Measurements from ENCODE around the gene CTSW. TPM values are rescaled to one million over a fixed set of nuclear protein-coding genes. Genes with fewer than 3 reads are reported as not detected.

CTSW gene
- total RNA-seq, 2 donors from 2014 or later: 0.99 to 2.7 TPM

DNA sequence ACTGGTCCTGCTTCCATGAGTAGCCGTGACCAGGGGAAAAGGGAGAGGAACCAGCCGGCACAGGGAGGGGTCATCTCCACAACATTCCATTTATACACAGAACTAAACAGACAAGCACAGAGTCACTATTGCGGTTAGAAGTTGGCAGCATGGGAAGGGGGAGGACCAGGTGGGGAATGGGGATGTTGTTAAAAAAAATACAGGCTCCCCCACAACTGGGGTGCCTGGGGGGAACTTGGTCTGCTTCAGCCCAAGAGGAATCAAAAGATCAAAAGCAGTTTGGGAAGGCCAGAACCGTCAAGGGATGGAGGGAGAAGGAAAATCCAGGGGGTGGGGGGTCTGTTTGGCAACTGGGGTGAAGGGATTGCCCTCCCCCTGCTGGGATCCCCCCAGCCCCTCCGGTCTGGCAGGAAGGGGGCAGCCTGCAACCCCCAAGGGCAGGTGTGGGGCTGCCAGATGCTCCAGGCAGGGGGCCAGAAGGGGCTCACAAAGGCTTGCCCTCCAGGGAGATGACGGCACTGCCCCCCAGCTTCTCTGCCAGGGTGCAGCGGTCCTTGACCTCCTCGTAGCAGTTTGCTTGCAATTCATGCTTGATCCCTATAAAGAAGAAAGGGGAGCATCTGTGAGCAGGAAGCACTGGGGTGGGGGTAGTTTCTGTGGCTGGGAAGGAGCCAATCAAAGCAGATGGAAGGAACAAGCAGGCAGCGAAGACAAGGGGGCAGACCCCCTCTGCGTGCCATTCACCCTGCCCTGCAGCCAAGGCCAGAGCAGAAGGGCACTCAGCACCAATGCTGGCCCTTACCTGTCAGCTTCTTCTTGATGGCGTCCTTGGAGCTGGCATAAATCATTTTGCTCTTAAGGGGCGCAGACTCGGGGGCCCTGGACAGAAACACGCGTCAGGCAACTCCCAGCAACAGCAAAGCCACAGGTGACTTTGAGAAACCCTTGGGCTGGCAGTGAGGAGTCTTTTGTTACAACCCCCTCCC lies 24.5 kb upstream of the CTSW start:
- ATAC-seq: no peak
- intact Hi-C loops (cut with DNase I): no loop called here
- DNase-seq: no peak

DNA sequence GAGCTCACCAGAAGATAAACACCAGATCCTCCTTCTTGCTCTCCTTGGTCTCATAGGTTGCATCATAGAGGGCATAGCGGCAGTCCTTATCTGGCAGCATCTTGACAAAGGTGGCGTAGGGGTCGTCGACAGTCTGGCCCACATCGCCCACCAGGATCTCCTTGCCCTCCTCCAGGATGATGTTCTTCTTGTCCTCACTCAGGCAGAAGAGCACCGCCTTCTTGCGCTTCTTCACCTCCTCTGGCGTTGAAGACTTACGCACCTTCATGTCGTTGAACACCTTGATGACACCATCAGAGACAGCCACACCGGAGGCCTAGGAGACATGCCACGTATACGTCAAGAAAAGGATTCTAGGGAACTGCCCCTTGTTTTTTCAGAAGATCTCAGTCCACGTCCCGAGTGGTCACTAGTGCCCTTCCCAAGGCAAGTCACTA lies 23.7 kb upstream of the CTSW start:
- intact Hi-C loops (cut with DNase I): no loop called here
- ATAC-seq (no peak), DNase-seq (no peak)

DNA sequence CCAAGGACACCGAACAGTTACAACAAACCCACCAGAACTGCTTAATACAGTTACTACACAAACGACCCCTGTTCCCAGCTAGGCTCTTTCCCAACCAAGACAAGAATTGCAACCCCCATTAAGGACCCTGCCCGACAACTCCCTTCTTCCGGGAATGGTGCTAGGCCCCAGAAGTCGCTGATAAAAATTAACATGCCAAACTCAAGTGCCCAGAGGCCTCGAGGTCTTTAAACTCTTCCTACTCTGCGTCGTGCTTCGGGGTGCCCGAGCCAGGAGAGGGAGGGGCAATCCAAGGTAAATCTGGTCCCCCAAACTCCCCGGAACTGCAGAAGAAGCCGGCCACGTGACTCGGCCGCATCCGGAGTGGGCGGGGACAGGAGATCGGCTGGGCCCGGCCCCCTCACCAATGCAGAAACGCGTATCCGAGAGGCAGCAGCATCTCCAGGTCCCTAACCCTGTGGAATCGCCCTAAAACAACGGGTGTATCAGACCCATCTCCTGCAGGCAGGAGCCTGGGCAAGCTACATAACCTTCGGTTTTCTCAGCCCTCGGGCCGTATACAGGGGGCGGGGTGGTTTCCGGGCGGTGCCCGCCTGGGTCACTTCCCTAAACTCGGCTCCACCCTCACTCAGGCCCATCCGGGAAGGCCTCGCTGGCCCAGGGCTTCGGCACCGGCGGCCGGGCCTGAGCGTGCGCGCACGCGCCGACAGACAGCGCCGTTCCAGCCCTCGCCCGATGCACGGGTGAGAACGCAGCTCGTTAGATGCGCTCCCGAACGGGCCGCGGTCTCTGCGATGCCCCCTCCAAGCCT lies 22.7 kb upstream of the CTSW start:
- ATAC-seq (peak; percentile 36 to 41), DNase-seq (peak; percentile 90)
- intact Hi-C loops (cut with DNase I): no loop called here

DNA sequence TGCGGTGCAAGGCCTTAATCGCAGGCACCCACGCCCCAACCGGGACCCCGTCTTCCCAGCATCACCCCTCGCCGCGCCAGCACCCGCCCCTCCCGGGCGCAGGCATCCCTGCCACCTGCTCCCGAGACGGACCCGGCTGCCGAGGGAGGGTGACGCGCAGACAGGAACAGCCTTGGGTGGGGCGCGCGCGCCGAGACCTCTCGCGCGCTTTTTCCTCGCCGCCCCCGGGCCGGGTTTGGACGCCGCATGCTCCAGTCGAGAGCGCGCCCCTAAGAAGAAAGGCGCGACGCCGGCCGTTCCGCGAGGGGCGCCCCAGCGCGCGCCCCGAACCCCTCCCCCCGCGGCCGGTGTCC lies 22.2 kb upstream of the CTSW start:
- ATAC-seq (peak in 1 of 2 donors; percentile 0), DNase-seq (peak; percentile 67)
- intact Hi-C loops (cut with DNase I): no loop called here

DNA sequence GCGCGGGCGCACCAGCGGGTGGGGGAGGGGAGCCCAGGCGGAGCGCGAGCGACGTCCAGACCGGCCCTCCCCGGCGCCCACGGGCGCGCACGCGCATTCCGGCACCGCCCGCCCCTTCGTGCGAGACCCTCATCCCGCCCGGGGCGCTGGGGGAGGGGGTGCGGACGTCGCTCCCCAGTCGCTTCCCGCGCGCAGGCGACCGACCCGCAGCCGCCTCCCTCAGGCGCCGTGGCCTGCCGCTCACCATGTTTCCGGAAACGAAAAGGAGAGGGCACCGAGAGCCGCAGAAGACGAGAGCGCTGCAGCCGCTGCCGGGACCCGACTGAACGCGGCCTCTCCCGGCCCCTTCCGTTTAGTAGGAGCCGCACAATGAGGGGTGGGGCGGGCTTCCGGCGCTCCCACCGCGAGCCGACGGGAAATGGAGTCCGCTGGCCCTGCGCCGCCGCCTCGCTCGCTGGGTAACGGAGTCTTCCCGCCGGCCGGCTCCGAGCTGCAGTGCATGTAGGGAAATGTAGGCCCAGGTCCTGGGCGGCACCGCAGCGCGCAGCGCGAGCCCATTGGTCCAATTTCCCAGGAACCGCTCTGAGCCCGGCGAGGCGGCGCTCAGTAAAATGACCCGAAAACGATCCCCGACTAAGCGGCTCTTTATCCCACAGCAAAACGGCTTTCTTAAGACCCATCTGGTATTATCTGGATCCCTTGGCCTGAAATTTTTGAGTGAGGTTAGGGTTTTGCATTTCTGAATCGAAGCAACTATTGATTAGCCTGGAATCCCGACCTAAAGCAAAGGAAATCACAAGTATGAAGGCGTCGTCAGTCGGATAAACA lies 21.6 kb upstream of the CTSW start, which contains the start of gene CFL1:
Gene CFL1, minus strand, starts transcription at position 328 of the 828 bp plus-strand sequence. Its CDS starts 81 bp downstream, at position 247.
- intact Hi-C loops (cut with DNase I): no loop called here
- DNase-seq (peak; percentile 100), ATAC-seq (peak; percentile 76)

DNA sequence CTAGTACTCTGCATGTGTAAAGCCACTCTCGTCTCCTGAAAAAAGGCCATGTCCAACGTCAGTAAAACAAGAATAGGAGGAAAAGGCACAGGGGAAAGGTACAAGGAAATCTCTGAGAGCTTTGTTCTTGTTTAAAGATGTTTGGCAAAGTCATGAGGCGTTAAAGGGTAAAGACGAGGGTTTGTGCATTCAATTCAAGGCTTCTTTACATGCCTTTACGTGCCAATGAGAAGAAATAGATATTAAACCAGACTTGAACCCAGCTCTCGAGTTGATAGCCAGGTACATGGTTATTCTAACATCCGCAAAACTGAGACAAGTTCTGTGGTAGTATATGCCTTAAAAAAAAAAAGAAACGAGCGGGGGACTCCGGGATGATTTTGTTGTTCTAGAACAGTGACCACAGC lies 21.0 kb upstream of the CTSW start:
- intact Hi-C loops (cut with DNase I): no loop called here
- ATAC-seq: no peak
- no peak for DNase-seq

DNA sequence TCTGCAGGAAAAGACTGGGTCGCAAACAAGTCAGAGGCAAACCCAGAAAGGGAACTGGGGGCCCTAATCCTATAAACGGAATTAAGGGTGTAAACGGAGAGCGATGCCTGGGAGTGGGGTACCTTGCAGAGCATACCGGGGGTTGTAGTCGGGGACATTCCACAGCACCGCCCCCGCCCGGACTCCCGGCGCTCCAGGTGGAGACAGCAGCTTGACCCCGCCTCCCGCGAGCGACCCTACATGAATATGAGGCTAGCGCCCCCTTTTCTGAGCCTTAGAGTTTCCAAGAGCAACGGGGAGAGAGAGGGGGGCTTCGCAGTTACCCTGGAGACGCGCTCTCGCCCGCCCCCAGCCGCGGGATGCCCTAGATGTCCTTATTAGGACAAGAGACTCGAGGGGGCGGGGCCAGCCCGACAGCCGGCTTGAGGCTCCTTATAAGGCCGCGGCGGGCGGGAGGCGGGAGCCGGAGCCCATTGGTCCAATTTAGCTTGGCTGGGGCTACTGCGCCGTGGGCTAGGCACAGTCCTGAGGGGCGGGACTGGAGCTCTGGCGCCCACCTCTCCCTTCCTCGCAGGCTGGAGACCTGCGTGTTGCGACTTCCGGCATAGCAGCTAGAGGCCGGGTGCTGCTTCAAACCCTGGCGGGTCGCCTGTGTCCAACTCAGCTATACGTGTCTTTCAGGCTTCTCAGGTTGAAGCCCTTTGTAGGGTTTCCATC lies 20.4 kb upstream of the CTSW start:
- intact Hi-C loops (cut with DNase I): no loop called here
- DNase-seq: peak; percentile 100
- ATAC-seq: peak; percentile 76 to 82

DNA sequence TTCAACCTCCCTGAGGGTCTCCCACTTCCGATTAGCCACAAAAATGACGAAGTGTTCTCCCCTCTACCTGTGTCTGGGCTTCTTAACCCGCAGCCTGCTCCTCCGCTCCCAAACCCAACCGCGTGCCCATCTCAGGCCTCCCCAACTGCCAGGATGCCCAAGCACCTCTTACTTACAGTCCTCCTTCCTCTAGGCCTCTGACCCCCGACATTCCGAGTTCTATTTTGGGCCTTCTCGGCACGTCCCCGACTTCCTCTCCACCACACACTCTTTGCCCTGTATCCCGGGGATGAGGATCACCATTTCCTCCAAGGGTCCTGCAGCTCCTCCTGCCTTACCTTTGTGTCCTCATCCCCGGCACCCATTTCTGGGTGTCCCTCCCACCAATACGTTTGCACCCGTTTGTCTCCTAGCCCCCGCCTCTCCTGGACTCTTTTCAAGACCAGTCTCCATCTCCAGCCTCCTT lies 19.8 kb upstream of the CTSW start:
- intact Hi-C loops (cut with DNase I): loop anchor here in 1 of 2 donors (1.0 kb wide), 1 partner anchor 13 kb away; no protein-coding TSS in a partner anchor
- DNase-seq (no peak), ATAC-seq (no peak)

DNA sequence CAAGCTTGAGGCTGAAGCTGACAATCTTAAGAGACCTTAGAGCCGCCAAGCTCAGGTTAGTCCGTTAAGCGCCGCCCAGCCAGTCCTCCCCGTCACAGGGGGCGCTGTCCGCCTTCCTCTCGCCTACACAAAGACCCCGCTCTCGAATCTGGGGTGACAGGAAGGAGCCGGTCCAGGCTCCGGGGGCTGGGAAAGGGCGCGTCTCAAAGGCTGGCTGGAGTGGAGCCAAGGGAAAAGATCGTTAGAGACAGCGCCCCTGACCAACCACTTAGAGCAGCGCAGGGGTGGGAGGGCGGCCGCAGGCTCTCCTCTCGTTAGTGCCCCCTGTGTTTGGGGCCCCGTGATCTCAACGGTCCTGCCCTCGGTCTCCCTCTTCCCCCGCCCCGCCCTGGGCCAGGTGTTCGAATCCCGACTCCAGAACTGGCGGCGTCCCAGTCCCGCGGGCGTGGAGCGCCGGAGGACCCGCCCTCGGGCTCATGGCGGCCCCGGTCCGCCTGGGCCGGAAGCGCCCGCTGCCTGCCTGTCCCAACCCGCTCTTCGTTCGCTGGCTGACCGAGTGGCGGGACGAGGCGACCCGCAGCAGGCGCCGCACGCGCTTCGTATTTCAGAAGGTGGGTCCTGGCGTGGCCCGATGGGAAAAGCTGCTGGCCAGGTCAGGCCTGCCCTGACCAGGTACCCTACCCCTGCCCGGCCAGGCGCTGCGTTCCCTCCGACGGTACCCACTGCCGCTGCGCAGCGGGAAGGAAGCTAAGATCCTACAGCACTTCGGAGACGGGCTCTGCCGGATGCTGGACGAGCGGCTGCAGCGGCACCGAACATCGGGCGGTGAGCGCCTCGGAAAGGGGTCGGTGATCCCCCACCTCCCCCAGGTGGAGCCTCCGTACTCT lies 19.1 kb upstream of the CTSW start, which contains the start of gene MUS81:
Gene MUS81, plus strand, starts transcription at position 156 of the 887 bp plus-strand sequence. Its CDS starts 321 bp downstream, at position 477.
- DNase-seq (peak; percentile 98), ATAC-seq (peak; percentile 67 to 72)
- intact Hi-C loops (cut with DNase I): loop anchor here in 1 of 2 donors (1.0 kb wide), 1 partner anchor 13 kb away; no protein-coding TSS in a partner anchor

DNA sequence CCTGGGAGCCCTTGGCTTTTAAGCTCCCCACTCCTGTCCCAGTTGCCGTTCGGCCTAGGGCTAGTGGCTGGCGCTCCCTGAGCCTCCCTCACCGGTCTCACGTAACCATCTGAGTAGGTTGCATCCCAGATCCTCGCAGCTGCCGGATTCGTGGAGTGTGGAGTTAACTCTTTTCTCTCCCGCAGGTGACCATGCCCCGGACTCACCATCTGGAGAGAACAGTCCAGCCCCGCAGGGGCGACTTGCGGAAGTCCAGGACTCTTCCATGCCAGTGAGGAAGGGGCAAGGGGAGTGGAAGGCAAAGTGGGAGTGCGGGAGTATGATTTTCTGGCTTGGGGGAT lies 18.5 kb upstream of the CTSW start:
- DNase-seq (peak; percentile 28), ATAC-seq (no peak)
- intact Hi-C loops (cut with DNase I): no loop called here

DNA sequence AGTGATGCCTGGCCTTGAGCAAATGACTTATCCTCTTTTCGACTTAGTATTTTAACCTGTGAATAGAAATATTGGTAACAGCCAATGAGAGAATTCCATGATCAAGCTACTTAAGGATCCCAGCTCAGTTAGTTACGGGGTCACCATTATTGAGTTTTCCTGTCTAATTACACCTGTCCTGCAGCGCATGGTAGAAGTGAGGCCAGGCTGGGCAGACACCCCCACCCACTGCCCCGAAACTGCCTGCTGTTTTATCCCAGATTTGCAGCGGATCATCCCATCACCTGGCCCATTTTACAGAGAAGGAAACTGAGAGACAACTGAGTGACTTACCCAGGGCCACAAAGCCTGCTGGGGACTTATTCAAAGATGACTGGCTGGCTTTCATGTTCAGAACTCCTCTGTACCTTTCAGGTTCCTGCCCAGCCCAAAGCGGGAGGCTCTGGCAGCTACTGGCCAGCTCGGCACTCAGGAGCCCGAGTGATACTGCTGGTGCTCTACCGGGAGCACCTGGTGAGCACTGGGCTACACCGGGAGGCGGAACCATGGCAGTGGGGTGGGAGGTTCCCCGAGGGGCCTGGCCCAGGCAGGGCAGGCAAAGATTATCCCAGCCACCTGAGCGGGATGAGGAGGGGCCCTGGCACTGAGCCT lies 18.0 kb upstream of the CTSW start:
- intact Hi-C loops (cut with DNase I): no loop called here
- no peak for ATAC-seq
- DNase-seq: peak; percentile 17

DNA sequence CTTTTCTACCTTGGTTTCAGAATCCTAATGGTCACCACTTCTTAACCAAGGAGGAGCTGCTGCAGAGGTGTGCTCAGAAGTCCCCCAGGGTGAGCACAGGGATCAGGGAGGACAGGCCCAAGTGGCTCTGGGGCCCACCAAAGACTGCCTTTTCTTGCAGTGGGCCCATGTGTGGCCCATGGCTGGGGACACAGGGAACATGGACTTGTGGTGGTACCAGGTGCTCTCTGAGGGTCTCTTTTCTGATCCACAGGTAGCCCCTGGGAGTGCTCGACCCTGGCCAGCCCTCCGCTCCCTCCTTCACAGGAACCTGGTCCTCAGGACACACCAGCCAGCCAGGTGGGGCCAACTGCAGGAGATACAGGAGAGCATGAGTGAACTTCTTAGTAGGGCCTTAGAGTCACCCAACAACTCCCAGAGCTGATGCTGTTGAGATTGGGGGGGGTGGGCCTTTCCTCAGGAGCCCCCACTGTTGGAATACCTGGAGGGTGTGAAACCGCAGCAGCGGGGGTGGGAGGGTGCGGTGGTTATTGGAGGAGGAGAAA lies 17.4 kb upstream of the CTSW start:
- intact Hi-C loops (cut with DNase I): no loop called here
- DNase-seq (no peak), ATAC-seq (no peak)

DNA sequence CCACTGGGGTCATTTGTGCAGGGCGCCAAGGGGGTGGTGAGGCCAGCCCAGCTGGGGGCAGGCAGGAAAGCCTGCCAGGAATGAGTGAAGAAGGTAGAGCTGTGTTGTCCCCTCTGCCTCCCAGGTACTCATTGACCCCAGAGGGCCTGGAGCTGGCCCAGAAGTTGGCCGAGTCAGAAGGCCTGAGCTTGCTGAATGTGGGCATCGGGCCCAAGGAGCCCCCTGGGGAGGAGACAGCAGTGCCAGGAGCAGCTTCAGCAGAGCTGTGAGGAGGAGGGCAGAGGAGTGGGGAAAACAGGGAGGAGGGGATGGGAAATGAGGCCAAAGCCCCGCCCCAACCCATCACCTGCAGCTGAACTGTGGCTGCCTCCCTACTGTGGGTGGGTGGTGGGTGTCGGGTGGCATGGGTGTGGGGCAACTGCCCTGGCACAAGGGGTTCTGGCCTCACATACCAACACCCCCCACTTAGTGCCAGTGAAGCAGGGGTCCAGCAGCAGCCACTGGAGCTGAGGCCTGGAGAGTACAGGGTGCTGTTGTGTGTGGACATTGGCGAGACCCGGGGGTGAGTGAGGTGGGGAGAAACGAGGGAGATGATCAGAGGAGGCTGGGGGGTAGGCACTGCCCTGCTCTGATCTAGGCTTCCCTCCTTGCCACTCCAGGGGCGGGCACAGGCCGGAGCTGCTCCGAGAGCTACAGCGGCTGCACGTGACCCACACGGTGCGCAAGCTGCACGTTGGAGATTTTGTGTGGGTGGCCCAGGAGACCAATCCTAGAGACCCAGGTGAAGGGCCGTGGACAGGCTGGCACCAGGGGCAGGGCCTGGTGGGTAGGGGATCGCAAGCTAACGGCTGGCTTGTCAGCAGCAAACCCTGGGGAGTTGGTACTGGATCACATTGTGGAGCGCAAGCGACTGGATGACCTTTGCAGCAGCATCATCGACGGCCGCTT lies 16.4 kb upstream of the CTSW start:
- DNase-seq (no peak), ATAC-seq (no peak)
- intact Hi-C loops (cut with DNase I): no loop called here

DNA sequence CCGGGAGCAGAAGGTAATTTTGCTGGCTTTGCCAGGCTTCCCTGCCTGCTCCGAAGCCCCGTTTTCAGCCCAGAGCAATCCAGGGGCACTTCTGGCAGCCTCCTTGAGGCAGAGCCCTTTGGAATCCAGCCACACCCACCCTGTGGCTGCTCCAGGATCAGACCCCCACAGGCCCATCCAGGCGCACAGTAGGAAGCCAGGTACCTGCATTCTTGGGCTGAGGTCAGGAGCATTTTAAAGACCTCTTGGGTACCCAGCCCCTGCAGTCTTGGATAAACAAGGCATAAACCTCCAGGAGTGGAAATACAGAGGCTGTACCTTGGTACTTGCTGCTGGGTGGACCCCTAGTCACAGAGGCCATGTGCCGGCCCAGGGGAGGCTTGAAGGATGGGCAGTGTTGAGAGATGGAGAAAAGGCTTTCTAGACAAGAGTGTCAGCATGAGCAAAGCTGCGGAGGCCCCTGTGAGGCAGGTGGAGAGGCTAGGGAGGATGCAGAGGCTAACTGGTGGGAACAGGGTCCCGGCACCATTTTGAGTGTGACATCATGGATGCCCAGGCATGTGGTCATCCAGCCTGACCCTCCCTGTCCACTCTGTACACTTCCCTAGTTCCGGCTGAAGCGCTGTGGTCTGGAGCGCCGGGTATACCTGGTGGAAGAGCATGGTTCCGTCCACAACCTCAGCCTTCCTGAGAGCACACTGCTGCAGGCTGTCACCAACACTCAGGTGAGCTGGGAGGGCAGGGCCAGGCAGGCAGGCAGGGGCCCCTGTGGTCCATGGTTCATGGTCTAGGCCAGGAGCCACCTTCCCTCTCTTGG lies 15.5 kb upstream of the CTSW start:
- intact Hi-C loops (cut with DNase I): no loop called here
- DNase-seq (no peak), ATAC-seq (no peak)
